NCI-H2081 (cell line): ENCODE data around the gene PPL.

Experiments used
- DNase-seq, 2 experiments: peaks; one replicate each; lab custom pipeline; 2025; lab: John Stamatoyannopoulos, UW

Gene PPL

GRCh38 chr16:4888428-4889135, 48.4 kb downstream of the PPL start:
- DNase-seq = peak in 1 of 2 experiments; percentile 6

DNA sequence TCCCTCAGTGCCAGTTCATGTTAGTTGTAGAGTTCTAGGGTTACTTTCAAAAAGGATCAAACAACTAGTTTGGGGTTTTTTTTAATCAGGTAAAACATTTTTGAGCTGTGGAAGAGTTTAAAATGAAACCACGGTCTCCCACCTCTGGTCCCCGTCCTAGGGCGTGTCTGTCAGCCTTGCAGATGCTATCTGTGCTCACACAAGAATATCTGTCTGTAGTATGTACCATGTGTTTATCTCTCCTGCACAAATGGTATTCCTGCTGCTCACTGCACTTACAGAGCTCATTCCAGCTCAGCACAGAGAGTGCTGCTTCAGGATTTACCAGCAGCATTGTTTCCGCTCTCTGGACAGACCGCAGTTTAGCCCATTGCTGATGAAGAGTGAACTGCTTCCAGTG, 50.8 kb downstream of the PPL start:
- no peak for DNase-seq

- no peak for DNase-seq
These were observed 51.7 kb downstream of the PPL start for GRCh38 chr16:4884972-4885874.

GRCh38 chr16:4884209-4884608, 52.7 kb downstream of the PPL start:
- DNase-seq = no peak

DNA sequence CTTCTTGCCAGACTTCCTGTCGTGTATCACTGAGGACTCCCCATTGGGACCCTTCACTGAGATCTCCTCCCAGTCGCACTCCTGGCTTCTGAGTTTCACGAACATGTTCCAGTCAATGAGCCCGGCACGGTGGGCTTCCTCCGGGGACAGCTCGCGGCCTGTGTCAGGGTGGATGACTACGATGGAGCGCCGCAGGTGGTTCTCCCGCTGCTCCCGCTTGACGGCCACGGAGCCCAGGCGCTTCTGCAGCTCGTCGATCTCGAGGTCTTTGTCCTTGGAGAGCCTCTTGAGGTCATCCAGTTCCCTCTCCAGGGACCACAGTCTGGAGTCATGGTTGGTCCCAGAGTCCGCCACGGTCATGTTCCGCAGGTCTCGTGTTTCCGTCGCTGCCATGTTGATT, 53.4 kb downstream of the PPL start:
- no peak for DNase-seq

GRCh38 chr16:4882633-4883285, 54.2 kb downstream of the PPL start:
- DNase-seq = peak in 1 of 2 experiments; percentile 16

- no peak for DNase-seq
These were observed 54.8 kb downstream of the PPL start for GRCh38 chr16:4882000-4882632.

GRCh38 chr16:4880006-4880580, 56.9 kb downstream of the PPL start:
- DNase-seq = no peak

DNA sequence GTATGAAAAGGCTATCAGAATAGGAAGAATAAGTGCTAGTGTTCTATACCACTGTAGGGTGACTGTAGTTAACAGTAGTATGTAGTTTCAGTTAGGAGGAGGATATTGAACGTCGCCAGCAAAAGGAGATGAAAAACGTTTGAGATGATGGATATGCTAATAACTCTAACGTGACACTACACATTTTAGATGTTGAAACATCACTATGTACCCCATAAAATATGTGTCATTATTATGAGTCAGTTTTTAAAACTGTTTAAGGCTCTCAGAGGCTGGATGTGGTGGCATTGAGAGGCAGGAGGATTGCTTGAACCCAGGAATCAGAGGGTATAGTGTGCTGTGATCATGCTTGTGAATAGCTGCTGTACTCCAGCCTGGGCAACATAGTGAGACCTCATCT, 57.9 kb downstream of the PPL start:
- no peak for DNase-seq

- DNase-seq = no peak
These were observed 59.6 kb downstream of the PPL start for GRCh38 chr16:4877380-4877685.

- no peak for DNase-seq
These were observed 60.1 kb downstream of the PPL start for GRCh38 chr16:4876646-4877379.

- DNase-seq = no peak
These were observed 62.3 kb downstream of the PPL start for GRCh38 chr16:4874666-4875065.

DNA sequence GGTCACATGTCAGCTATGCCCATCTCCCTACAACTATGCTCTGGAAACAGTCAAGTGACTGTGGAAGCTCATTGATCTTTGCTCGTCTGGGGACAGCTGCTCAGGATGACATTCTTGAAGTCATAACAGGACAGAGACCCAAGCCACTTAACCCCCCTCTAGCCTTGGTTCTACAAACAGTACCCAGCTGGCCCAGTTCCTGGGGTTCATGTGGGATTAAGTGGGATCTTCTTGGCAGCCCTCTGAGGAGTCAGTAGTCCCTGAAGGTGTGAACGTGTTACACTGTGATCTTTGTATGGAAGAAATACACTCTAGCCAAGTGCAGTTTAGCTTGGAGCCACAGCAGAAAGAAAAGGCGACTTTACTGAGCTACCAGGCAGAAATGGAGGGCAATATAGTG, 63.9 kb downstream of the PPL start:
- no peak for DNase-seq

DNA sequence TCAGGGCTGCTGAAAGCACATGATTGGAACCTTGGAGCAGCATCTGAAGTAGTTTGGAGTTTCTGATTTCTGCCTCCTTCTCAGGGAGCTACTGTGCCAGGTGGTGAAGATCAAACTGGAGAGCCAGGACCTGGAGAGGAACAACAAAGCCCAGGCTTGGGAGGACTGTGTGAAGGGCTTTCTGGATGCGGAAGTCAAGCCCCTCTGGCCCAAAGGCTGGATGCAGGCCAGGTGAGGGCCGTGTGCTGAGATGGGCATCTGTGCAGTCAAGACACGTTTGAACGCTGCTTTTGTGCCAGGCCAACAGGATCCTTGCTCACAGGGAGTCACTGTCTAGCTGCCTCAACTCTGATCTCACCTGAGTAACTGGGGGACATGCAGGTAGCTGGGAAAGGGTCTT, 65.9 kb downstream of the PPL start:
- no peak for DNase-seq

DNA sequence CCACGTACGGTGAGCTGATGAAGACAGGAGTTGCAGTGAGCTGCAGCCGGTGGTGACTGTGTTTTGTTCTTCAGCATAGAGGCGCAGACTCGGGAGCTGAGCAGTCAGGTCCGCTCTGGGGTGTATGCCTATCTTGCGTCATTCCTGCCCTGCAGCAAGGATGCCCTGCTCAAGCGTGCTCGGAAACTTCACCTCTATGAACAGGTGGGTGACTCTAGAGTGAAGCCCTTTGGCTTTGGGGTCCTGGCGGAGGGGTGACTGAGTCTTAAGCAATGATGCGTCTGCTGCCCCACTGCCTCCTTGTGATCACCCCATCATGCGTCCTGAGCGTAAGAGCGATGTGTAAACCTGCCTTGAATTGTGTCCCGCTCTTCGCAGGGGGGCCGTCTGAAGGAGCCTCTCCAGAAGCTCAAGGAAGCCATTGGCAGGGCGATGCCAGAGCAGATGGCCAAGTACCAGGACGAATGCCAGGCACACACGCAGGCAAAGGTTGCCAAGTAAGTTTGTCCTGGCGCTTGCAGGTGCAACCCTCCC, 66.7 kb downstream of the PPL start:
- DNase-seq = no peak

GRCh38 chr16:4869147-4869805, 67.7 kb downstream of the PPL start:
- no peak for DNase-seq

DNA sequence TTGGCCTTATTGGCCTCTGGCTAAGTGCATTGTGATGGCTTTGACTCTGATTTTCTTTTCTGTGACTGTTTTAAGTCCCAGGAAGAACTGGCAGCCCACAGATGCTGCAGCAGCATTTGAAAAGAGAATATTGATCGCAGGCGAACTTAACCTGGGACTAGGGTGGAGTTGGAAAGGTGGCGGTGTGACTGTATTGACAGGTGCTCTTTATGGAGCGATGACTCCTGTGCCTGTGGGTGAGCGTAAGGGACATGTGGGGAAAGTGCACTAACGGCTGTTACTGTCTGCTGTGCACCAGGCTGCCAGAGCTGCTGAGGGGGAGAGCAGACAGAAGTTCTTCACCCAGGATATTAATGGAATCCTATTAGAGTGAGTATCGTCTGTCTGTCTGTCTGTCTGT, 68.4 kb downstream of the PPL start:
- DNase-seq = no peak

DNA sequence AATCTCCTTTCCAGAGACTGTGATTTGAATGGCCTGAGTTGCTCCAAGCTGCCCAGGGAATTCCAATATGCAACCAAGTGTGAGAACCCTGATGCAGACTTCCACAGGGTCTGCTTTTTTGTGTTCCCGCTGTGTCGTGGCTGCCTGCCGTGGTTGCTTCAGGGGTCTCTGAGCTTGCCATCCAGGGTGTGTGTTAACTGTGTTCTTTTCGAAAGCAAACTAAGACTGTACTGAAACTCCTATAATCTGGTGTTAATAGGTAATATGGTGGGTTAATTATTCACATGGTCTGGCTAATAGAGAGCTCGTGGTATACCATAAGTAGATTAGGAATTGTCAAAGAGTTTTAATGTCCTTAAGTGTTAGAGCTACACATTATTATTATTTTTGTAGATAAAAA, 68.9 kb downstream of the PPL start:
- DNase-seq = no peak

- DNase-seq = no peak
These were observed 70.4 kb downstream of the PPL start for GRCh38 chr16:4866586-4866985.

DNA sequence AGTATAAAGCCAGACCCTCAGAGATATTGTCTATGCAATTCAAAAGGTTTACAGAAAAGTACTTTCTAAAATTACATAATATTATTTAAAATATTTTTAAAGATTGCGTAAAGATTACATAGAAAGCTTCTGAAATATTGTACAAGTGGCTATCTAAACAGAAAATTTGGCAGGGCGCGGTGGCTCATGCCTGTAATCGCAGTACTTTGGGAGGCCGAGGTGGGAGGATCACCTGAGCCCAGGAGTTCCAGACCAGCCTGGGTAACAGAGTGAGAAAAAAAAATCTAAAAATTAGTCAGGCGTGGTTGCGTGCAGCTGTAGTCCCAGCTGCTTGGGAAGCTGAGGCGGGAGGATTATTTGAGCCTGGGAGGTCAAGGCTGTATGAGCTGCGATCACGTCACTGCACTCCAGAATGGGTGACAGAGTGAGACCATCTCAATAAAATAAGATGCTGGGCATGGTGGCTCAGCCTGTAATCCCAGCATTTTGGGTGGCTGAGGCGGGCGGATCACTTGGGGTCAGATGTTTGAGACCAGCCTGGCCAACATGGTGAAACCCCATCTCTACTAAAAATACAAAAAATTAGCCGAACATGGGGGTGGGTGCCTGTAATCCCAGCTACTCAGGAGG, 71.6 kb downstream of the PPL start:
- no peak for DNase-seq
